GM12878 (cell line): ENCODE results near the gene FOXP4. TPM values are rescaled to one million over a fixed set of nuclear protein-coding genes. Genes with fewer than 3 reads are reported as not detected.

Source experiments
- ASH2L ChIP-seq: fragments of 300-600, 200-600 bp; sonication (generic); IDR thresholded peaks from 2 replicates; pipeline ENCODE4 v1.6.1; 2017; ENCODE audit warnings: low read depth, mild to moderate bottlenecking, borderline replicate concordance
- ATF7 ChIP-seq: fragments of 450-650 bp; IDR thresholded peaks from 2 replicates; pipeline ENCODE4 v1.6.1; 2016; ENCODE audit warnings: low read depth, mild to moderate bottlenecking
- BRCA1 ChIP-seq: IDR thresholded peaks from 2 replicates; pipeline ENCODE4 v1.6.1; 2011; ENCODE audit warnings: low read depth, low read length, improper control_type of control experiment
- CHD1 ChIP-seq: IDR thresholded peaks from 2 replicates; pipeline ENCODE4 v1.6.1; 2012; ENCODE audit warnings: low read depth, low read length, improper control_type of control experiment
- EED ChIP-seq: sonication (generic); IDR thresholded peaks from 2 replicates; pipeline ENCODE4 v1.6.1; 2016; ENCODE audit warnings: antibody characterized with exemption, low read depth
- FOS ChIP-seq: IDR thresholded peaks from 3 replicates; pipeline ENCODE4 v1.6.1; 2011; ENCODE audit warnings: borderline replicate concordance; ENCODE audit not compliant: insufficient read length; ENCODE audit errors: extremely low read depth
- IKZF1 ChIP-seq: fragments of 450-650 bp; conservative IDR thresholded peaks from 2 replicates; pipeline ENCODE4 v1.6.1; 2017; ENCODE audit warnings: antibody characterized with exemption, mild to moderate bottlenecking
- LARP7 ChIP-seq: fragments of 450-650 bp; IDR thresholded peaks from 2 replicates; pipeline ENCODE4 v1.6.1; 2017; ENCODE audit warnings: mild to moderate bottlenecking
- MEF2B ChIP-seq: fragments of 450-650 bp; IDR thresholded peaks from 2 replicates; pipeline ENCODE4 v1.6.1; 2018; ENCODE audit warnings: mild to moderate bottlenecking, moderate library complexity; ENCODE audit not compliant: partially characterized antibody, poor library complexity, severe bottlenecking
- PML ChIP-seq: IDR thresholded peaks from 2 replicates; pipeline ENCODE4 v1.6.1; 2012; ENCODE audit warnings: low read length, inconsistent platforms
- RFX5 ChIP-seq: IDR thresholded peaks from 2 replicates; pipeline ENCODE4 v1.6.1; 2011; ENCODE audit warnings: low read depth, low read length, improper control_type of control experiment
- RUNX3 ChIP-seq: IDR thresholded peaks from 2 replicates; pipeline ENCODE4 v1.6.1; 2012; ENCODE audit warnings: low read length, inconsistent platforms
- SP1 ChIP-seq: IDR thresholded peaks from one replicate; pipeline ENCODE4 v1.6.1; 2011; ENCODE audit warnings: low read depth, low read length
- SUPT20H ChIP-seq: IDR thresholded peaks from 2 replicates; pipeline ENCODE4 v1.6.1; 2011; ENCODE audit warnings: low read depth, mild to moderate bottlenecking, low read length, moderate library complexity, borderline replicate concordance; ENCODE audit not compliant: control insufficient read depth
- TARDBP ChIP-seq: IDR thresholded peaks from 2 replicates; pipeline ENCODE4 v1.6.1; 2016; ENCODE audit warnings: borderline replicate concordance
- TCF12 ChIP-seq: IDR thresholded peaks from 2 replicates; pipeline ENCODE4 v1.6.1; 2011; ENCODE audit warnings: low read depth, mild to moderate bottlenecking, low read length
- YBX1 ChIP-seq: fragments of 450-650 bp; IDR thresholded peaks from 2 replicates; pipeline ENCODE4 v1.6.1; 2016; ENCODE audit warnings: antibody characterized with exemption
- ZBTB4 ChIP-seq: fragments of 450-650 bp; formaldehyde crosslinking; IDR thresholded peaks from 2 replicates; pipeline ENCODE4 v1.4.0; 2022; ENCODE audit warnings: mild to moderate bottlenecking, moderate library complexity
- ZNF24 ChIP-seq: fragments of 450-650 bp; IDR thresholded peaks from 2 replicates; pipeline ENCODE4 v1.6.1; 2017; ENCODE audit warnings: antibody characterized with exemption, mild to moderate bottlenecking
- ZNF274 ChIP-seq: IDR thresholded peaks from one replicate; pipeline ENCODE4 v1.8.0; 2011; ENCODE audit not compliant: insufficient read length, insufficient read depth
- ZZZ3 ChIP-seq: IDR thresholded peaks from 2 replicates; pipeline ENCODE4 v1.6.1; 2011; ENCODE audit warnings: low read depth; ENCODE audit not compliant: control insufficient read depth, insufficient read length
- polyA plus RNA-seq, 11 experiments: library from polyadenylated mRNA; depleted of rRNA in 4 of 11; unstranded in 6 of 11; stranded (reverse) in 5 of 11; fragments of >200 nt; fragmentation: Nextera tagmentation in 4 of 11; fragmentation: Illumina TruSeq in 1 of 11; extraction: Ambion mirVana in 4 of 11; extraction: Trizol in 1 of 11; gene quantifications; 1 replicate in 1 of 11; 2 replicates in 10 of 11; pipeline versions ENCODE4 v1.2.1 to v1.2.3, GENCODE V29; 2011 to 2016; ENCODE audit warnings: inconsistent platforms in 2 of 11, missing spikeins in 2 of 11, low read depth in 1 of 11
- total RNA-seq, 4 experiments: library from RNA; depleted of rRNA in 3 of 4; stranded (reverse); fragments of >200 nt in 3 of 4; fragmentation: Illumina TruSeq in 1 of 4; extraction: Trizol in 1 of 4; gene quantifications; 2 replicates each; pipeline versions ENCODE4 v1.2.1 to v1.2.3, GENCODE V29; 2013 to 2021
- TF ChIP-seq, protein P1 (sequence below): fragments of 450-650 bp; IDR thresholded peaks from 2 replicates; pipeline ENCODE4 v1.6.1; 2017; ENCODE audit warnings: antibody characterized with exemption, mild to moderate bottlenecking, moderate library complexity
- TF ChIP-seq, protein P2 (sequence below): fragments of 450-650 bp; IDR thresholded peaks from 2 replicates; pipeline ENCODE4 v1.6.1; 2018; ENCODE audit warnings: borderline replicate concordance, mild to moderate bottlenecking; ENCODE audit not compliant: partially characterized antibody

FOXP4 gene
- total and polyA plus RNA-seq, 10 of the 15 experiments (the other 5 are each of a cell fraction or from before 2014, with no cell fraction given): 0.31 to 46.1 (median 2.3) TPM

GRCh38 chr6:41536795-41537758 is 9.1 kb upstream of the FOXP4 start (continued):
- TF ChIP-seq SP1: no peak
- TF ChIP-seq RUNX3: no peak
- TF ChIP-seq, protein P1, sequence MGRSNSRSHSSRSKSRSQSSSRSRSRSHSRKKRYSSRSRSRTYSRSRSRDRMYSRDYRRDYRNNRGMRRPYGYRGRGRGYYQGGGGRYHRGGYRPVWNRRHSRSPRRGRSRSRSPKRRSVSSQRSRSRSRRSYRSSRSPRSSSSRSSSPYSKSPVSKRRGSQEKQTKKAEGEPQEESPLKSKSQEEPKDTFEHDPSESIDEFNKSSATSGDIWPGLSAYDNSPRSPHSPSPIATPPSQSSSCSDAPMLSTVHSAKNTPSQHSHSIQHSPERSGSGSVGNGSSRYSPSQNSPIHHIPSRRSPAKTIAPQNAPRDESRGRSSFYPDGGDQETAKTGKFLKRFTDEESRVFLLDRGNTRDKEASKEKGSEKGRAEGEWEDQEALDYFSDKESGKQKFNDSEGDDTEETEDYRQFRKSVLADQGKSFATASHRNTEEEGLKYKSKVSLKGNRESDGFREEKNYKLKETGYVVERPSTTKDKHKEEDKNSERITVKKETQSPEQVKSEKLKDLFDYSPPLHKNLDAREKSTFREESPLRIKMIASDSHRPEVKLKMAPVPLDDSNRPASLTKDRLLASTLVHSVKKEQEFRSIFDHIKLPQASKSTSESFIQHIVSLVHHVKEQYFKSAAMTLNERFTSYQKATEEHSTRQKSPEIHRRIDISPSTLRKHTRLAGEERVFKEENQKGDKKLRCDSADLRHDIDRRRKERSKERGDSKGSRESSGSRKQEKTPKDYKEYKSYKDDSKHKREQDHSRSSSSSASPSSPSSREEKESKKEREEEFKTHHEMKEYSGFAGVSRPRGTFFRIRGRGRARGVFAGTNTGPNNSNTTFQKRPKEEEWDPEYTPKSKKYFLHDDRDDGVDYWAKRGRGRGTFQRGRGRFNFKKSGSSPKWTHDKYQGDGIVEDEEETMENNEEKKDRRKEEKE: no peak
- TF ChIP-seq ASH2L: no peak
- TF ChIP-seq YBX1: no peak
- TF ChIP-seq ZBTB4: no peak
- no peak for TF ChIP-seq BRCA1
- no peak for TF ChIP-seq PML
- no peak for TF ChIP-seq FOS
- no peak for TF ChIP-seq ZNF274
- TF ChIP-seq RFX5: no peak
- TF ChIP-seq EED: peak; percentile 54; the same call in 1 of the 2 replicates
- no peak for TF ChIP-seq CHD1
- no peak for TF ChIP-seq ATF7
- no peak for TF ChIP-seq ZNF24
- no peak for TF ChIP-seq TARDBP
- TF ChIP-seq LARP7: no peak
- no peak for TF ChIP-seq ZZZ3
- TF ChIP-seq IKZF1: peak; percentile 43; the same call in 1 of the 2 replicates
- TF ChIP-seq MEF2B: peak; percentile 95
- no peak for TF ChIP-seq SUPT20H
- TF ChIP-seq TCF12: 0 out of 2 replicates have a peak, but pooled peaks have one; percentile 36
- TF ChIP-seq, protein P2, sequence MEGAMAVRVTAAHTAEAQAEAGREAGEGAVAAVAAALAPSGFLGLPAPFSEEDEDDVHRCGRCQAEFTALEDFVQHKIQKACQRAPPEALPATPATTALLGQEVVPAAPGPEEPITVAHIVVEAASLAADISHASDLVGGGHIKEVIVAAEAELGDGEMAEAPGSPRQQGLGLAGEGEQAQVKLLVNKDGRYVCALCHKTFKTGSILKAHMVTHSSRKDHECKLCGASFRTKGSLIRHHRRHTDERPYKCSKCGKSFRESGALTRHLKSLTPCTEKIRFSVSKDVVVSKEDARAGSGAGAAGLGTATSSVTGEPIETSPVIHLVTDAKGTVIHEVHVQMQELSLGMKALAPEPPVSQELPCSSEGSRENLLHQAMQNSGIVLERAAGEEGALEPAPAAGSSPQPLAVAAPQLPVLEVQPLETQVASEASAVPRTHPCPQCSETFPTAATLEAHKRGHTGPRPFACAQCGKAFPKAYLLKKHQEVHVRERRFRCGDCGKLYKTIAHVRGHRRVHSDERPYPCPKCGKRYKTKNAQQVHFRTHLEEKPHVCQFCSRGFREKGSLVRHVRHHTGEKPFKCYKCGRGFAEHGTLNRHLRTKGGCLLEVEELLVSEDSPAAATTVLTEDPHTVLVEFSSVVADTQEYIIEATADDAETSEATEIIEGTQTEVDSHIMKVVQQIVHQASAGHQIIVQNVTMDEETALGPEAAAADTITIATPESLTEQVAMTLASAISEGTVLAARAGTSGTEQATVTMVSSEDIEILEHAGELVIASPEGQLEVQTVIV: no peak
